Lung (tissue), 16 donors: ENCODE results near the gene PAPPA. TPM values are rescaled to one million over a fixed set of nuclear protein-coding genes. Genes with fewer than 3 reads are reported as not detected.

Experiments
- ATAC-seq: fragments of 200-7000 bp; cut with Tn5 transposase; one replicate; pipeline ENCODE4 v1.9.1; 2020; ENCODE audit warnings: moderate number of reproducible peaks; ENCODE audit not compliant: insufficient read depth, low FRiP score
- DNase-seq, 3 donors: peaks; one replicate each; pipeline ENCODE4 v3.0.0-alpha.2; 2013 to 2017
- H3K27ac ChIP-seq, 2 donors: one replicate each; pipeline ENCODE4 v1.5.1; 2013; ENCODE audit warnings: mild to moderate bottlenecking in 2 of 2, moderate library complexity in 2 of 2, control low read depth in 1 of 2, inconsistent platforms in 1 of 2, low read depth in 1 of 2, low read length in 1 of 2
- H3K27me3 ChIP-seq, 3 donors: one replicate each; pipeline ENCODE4 v1.5.1; 2013; ENCODE audit warnings: low read length in 2 of 3; ENCODE audit not compliant: control insufficient read depth in 3 of 3, insufficient read depth in 3 of 3
- H3K36me3 ChIP-seq, 4 donors: one replicate each; pipeline ENCODE4 v1.5.1; 2013; ENCODE audit warnings: low read length in 4 of 4, mild to moderate bottlenecking in 1 of 4, moderate library complexity in 1 of 4; ENCODE audit not compliant: control insufficient read depth in 4 of 4, insufficient read depth in 4 of 4
- H3K4me1 ChIP-seq, 5 donors: one replicate each; pipeline ENCODE4 v1.5.1; 2013; ENCODE audit warnings: low read length in 5 of 5, mild to moderate bottlenecking in 2 of 5, moderate library complexity in 1 of 5; ENCODE audit not compliant: control insufficient read depth in 5 of 5, insufficient read depth in 5 of 5
- H3K4me3 ChIP-seq: one replicate; pipeline ENCODE4 v1.5.1; 2013; ENCODE audit warnings: mild to moderate bottlenecking, control low read depth, moderate library complexity
- H3K9ac ChIP-seq, 2 donors: one replicate each; pipeline ENCODE4 v1.5.1; 2013; ENCODE audit warnings: low read length in 2 of 2, control low read depth in 1 of 2; ENCODE audit not compliant: insufficient read depth in 1 of 2
- H3K9me3 ChIP-seq, 4 donors: one replicate each; pipeline ENCODE4 v1.5.1; 2013; ENCODE audit warnings: low read length in 3 of 4, mild to moderate bottlenecking in 1 of 4, moderate library complexity in 1 of 4; ENCODE audit not compliant: control insufficient read depth in 4 of 4, insufficient read depth in 3 of 4
- CTCF ChIP-seq: IDR thresholded peaks from 2 replicates; pipeline ENCODE4 v1.5.1; 2012; ENCODE audit warnings: mild to moderate bottlenecking; ENCODE audit errors: control extremely low read depth, extremely low read depth
- WGBS, 2 donors: extraction: QIAGEN DNeasy Blood & Tissue Kit; methylation state at CpG; one replicate each; pipeline ENCODE4 v1.1.7; 2013; 5-methylcytosine and 5-hydroxymethylcytosine counted together
- long read RNA-seq, 5 donors: transcript quantifications; one replicate each; lab custom pipeline, GENCODE V29; 2026
- polyA plus RNA-seq, 2 donors: library from polyadenylated mRNA; stranded (reverse); fragments of 200-250 nt; gene quantifications; one replicate each; pipeline ENCODE4 v1.2.1, GENCODE V29; 2013
- total RNA-seq, 2 donors: library from RNA; depleted of rRNA in 1 of 2; stranded (reverse); fragments of >200 nt in 1 of 2; gene quantifications; one replicate each; pipeline ENCODE4 v1.2.1, GENCODE V29; 2014 to 2021
- donor health status: control.
- donor health status: control.
- donor health status: Bipolar disorder and iron deficiency.
- donor health status: healthy.
- donor health status: DM: yes; HTN: yes; CAD: no.

Gene PAPPA
- 1 to 10 TPM; 4.6 to 6.7 TPM for total RNA-seq
- 1 to 10 TPM in 1 of 2 donors, under 1 TPM in 1; 0.45 to 2.7 TPM for polyA plus RNA-seq
- long read RNA-seq, donor 1 = 0 reads
- long read RNA-seq, donor 2 = 0 reads
- long read RNA-seq, donor 3 = 0 reads
- long read RNA-seq, donor 4 = 0 reads
- long read RNA-seq, donor 5 = 0 reads

- H3K36me3 ChIP-seq = no peaks in the 10 kb centered on the region
- no peak for TF ChIP-seq CTCF
- ATAC-seq (no peak), DNase-seq (peak in 2 of 3 donors; percentile 16 to 36)
- H3K27ac ChIP-seq = peak within 1 kb of the TSS; percentile 46 to 54
- H3K4me3 ChIP-seq = peak within 1 kb of the TSS; percentile 60
- 0 to 2% methylated on average over 11 to 41 of the region's 41 CpGs for WGBS, 2 donors
- peaks cover 5 to 51% (median 16%) of the 10 kb centered on the region in 3 donors for H3K27me3 ChIP-seq
- peaks cover 0 to 1% (median 0%) of the 10 kb centered on the region in 4 donors for H3K9me3 ChIP-seq
- peaks cover 2 to 45% (median 9%) of the 10 kb centered on the region in 5 donors for H3K4me1 ChIP-seq
- no peak within 1 kb of the TSS for H3K9ac ChIP-seq
Observed at GRCh38 chr9:116153765-116154333, at the start of gene PAPPA. Gene PAPPA (plus strand): TSS chr9:116153791. CDS start chr9:116154173, 382 bp downstream.

- Histone ChIP-seq H3K9me3 (peaks cover 0 to 3% (median 0%) of the 10 kb centered on the region in 4 donors), H3K4me3 (no peak overlapping the region), H3K27me3 (no peaks in the 10 kb centered on the region), H3K36me3 (no peaks in the 10 kb centered on the region), H3K27ac (no peak overlapping the region), H3K9ac (no peak overlapping the region), H3K4me1 (no peaks in the 10 kb centered on the region)
- DNase-seq (no peak), ATAC-seq (no peak)
- WGBS, 2 donors = 67 to 73% methylated on average over 2 of the region's 2 CpGs
- TF ChIP-seq CTCF = no peak
Observed at GRCh38 chr9:116103976-116104820, 49.4 kb upstream of the PAPPA start.

GRCh38 chr9:116112236-116112635, 41.4 kb upstream of the PAPPA start:
- no peaks in the 10 kb centered on the region for H3K27me3 ChIP-seq
- no peak overlapping the region for H3K9ac ChIP-seq
- no peaks in the 10 kb centered on the region for H3K9me3 ChIP-seq
- no peak for TF ChIP-seq CTCF
- ATAC-seq = no peak
- 89 to 94% methylated on average over 1 of the region's 1 CpG for WGBS, 2 donors
- no peak overlapping the region for H3K4me3 ChIP-seq
- no peak overlapping the region for H3K27ac ChIP-seq
- no peaks in the 10 kb centered on the region for H3K4me1 ChIP-seq
- no peaks in the 10 kb centered on the region for H3K36me3 ChIP-seq
- DNase-seq = no peak
